DMS53 treated with DMSO at 0.1 percent for 48 hours (cell line): ENCODE data around the gene ZNF208.
"Not testable (repeated sequence)": the region's sequence is repeated elsewhere in the genome, so short reads cannot be mapped to it uniquely, and the experiment has no call there.

ENCODE experiments used
- DNase-seq: peaks from one replicate; lab custom pipeline; 2025; ENCODE audit not compliant: unreplicated experiment; lab: John Stamatoyannopoulos, UW

The ZNF208 gene

GRCh38 chr19:21885516-21885915 lies 125.2 kb downstream of the ZNF208 start:
- not testable (repeated sequence) for DNase-seq

GRCh38 chr19:21884786-21885185 lies 126.0 kb downstream of the ZNF208 start:
- not testable (repeated sequence) for DNase-seq

DNA sequence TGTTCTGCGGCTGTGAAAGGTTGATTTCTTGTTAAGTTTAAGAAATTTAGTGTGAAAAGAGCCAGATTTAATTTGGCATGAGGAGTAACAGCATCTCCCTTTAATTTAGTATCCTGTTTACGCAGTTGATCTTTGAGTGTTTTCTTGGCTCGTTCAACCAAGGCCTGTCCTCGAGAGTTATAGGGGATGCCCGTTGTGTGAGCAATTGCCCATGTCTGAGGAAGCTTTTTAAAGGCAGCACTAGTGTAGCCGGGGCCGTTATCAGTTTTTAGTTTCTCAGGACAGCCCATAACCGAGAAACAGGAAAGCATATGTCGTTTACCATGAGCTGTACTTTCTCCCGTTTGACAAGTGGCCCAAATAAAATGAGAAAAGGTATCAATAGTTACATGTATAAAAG lies 127.2 kb downstream of the ZNF208 start:
- no peak for DNase-seq
